ENCODE measurements around the gene DCBLD1.

DNA sequence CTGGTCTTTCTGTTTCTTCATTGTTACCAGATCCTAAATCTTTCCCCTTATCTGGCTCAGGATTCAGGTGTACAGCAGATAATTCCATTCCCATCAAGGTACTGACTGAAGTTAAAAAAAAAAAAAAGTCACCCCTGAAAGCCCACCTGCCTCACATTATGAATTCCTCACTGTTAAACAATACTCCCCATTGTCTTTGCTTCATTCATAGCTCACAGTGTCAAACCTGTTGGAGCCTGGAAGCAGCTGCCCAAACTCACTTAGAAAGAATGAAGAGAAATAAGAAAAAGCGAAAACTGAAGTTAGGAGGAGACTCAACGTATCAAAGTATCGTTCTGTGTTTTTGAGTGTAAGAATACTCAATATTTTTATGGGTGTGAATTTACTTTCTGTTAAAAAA, 1.8 kb upstream of the DCBLD1 start:
- TF ChIP-seq POLR2A (IDR thresholded peaks at IDR 0.05; ENCODE audit: low read depth, low read length): no peak
- no peak for TF ChIP-seq POLR2AphosphoS5 (IDR thresholded peaks at IDR 0.05; ENCODE audit: low read depth, low read length)
- no peak for TF ChIP-seq TAF1 (IDR thresholded peaks at IDR 0.05; ENCODE audit: low read depth, low read length)
- TF ChIP-seq SPI1 (IDR thresholded peaks at IDR 0.05; ENCODE audit: low read depth, low read length): no peak
- TF ChIP-seq PAX5 (IDR thresholded peaks at IDR 0.05; ENCODE audit: insufficient read depth, low read length, severe bottlenecking): no peak
- TF ChIP-seq POU2F2 (IDR thresholded peaks at IDR 0.05; ENCODE audit: low read depth, low read length): no peak

Measured in GM12891 (cell line).